GM19372 (cell line): Measurements from ENCODE around the gene UBL3.
A peak's percentile ranks its signal among the peaks of the same experiment; 100 is the strongest.

Experiments
- ATAC-seq: cut with Tn5 transposase; IDR thresholded peaks from one replicate; pipeline ENCODE4 v1.9.1; 2021; ENCODE audit warnings: mild to moderate bottlenecking, low read depth, moderate library complexity; ENCODE audit not compliant: unreplicated experiment

Gene UBL3

DNA sequence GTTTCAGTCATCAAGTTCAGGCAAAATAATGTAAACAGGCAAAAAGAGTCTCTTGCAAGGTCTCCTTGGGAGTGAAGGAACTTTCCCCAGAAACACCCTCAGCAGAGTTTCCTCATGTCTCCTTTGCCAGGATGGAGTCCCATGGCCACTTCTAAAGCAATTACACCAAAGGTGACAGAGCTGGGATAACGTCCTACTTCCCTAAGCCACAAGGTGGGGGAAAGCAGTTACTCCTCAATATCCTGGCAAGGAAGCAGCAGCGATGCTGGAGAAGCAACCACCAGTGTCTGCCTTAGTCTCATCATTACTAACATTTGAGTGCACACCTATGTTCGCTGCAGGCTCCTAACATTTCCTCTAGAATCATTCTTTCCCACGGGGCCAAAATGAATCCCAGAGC is 88.6 kb downstream of the UBL3 start:
- ATAC-seq, result no peak

DNA sequence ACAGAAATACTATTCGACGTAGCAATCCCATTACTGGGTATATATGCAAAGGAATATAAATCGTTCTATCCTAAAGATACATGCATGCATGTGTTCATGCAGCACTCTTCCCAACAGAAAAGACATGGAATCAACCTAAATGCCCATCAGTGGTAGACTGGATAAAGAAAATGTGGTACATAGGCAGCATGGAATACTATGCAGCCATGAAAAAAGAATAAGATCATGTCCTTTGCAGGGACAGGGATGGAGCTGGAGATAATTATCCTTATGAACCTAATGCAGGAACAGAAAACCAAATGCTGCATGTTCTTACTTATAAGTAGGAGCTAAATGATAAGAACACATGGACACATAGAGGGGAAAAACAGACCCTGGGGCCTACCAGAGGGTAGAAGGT is 89.3 kb downstream of the UBL3 start:
- ATAC-seq, result no peak

DNA sequence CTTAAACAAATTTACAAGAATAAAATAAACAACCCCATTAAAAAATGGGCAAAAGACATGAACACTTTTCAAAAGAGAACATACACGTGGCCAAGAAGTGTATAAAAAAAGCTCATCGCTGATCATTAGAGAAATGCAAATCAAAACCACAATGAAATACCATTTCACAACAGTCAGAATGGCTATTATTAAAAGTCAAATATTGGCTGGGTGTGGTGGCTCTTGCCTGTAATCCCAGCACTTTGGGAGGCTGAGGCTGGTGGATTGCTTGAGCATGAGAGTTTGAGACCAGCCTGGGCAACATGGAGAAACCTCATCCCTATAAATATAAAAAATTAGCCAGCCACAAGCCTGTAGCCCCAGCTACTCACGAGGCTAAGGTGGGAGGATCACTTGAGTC is 89.9 kb downstream of the UBL3 start:
- ATAC-seq, result no peak

DNA sequence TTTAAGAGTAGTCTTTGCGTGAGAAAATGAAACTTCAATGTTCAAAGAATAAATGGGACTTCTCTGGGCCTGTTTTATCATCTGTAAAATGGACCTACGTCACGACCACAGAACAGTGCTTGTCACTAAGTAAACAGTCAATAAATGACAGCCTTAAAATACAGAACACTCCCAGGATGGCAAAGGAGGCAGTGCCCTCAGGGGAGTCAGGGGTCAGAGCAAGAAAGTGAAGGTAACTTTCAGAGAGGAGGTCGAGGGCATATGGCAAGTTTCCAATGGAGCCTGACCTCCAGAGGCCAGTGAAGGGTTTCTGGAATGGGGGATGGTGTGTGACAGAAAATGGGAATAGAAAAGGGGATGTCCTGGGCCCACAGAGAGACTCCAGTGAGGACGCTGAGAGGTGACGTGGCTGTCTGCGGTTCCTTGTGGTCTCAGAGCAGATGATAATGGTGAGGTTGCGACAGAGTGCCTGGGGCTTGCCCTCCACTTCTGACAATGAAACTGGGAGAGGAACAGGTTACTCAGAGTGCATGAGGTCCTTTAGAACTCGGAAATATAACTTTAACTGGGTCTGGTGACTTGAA is 91.8 kb downstream of the UBL3 start:
- ATAC-seq, result peak; percentile 85

DNA sequence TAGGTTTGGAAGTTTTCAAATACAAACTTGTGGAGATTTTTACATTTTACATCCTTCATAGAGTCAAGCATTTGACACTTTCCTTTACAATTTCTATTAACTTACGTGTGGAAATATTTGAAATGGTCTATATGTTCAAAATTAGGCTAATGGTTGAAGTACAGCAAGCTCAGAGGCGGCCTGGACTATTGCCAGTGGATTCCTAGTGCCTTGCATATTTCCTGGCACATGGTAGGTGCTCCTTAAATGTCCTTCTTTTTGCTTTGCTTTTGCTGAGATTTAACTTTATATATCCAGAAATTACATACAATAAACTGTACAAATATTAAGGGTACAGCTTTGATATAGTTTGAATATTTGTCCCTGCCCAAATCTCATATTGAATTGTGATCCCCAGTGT is 93.9 kb downstream of the UBL3 start:
- ATAC-seq, result no peak

DNA sequence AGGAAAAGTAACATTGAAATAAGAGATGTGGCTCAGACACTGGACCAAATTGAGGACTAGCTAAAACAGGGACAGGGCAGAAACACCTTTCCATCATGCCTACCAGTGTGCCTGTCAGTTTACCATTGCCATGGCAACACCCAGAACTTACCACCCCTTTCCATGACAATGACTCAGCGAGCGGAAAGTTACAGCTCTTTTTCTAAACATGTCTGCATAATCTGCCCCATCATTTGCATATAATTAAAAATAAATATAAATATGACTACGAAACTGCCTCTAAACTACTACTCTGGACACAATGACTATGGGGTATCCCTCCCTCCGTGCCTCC is 96.0 kb downstream of the UBL3 start:
- no peak for ATAC-seq

DNA sequence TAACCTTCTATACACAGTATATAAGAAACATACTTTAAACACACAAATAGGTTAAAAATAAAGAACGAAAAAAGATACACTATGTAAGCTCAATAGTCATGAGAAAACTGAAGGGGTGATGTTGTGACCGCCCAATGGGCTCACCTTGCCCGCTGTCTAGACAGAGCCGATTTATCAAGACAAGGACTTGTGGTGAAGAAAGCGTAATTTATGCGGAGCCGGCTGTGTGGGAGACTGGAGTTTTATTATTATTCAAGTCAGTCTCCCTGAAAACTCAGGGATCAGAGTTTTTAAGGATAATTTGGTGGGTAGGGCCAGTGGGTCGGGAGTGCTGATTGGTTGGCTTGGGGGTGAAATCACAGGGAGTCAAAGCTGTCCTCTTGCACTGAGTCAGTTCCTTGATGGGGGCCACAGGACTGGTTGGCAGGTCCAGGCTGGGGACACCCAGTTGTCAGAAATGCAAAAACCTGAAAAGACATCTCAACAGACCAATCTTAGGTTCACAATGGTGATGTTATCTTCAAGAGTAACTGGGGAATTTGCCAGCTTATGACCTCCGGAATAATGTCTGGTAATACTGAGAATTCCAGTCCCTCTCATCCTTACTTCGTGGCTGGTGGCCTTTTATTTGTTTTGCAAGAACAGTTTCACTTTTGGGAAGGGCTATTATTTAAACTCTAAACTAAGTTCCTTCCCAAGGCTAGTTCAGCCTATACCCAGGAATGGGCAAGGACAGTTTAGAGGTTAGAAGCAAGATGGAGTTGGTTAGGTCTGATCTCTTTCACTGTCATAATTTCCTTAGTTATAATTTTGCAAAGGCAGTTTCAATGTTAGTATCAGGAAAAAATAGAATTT is 96.6 kb downstream of the UBL3 start:
- ATAC-seq, result no peak

DNA sequence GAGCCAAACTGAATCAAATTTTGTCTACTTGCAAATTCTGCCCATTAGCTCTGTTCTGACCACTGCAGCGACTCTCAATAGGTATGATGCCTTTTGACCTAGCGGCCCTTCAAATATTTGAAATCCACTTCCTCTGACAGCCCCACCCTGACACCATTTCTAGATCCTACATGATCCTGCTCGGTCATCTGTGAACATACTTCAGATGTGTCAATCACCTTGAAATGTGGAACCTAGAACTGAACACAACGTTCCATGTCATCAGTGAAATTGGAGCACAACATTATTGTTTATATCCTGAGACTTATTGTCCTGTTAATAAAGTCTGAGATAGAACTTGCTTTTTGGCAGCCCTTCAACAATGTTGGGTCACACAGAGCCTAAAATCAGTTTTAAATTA is 98.2 kb downstream of the UBL3 start:
- ATAC-seq, result no peak

DNA sequence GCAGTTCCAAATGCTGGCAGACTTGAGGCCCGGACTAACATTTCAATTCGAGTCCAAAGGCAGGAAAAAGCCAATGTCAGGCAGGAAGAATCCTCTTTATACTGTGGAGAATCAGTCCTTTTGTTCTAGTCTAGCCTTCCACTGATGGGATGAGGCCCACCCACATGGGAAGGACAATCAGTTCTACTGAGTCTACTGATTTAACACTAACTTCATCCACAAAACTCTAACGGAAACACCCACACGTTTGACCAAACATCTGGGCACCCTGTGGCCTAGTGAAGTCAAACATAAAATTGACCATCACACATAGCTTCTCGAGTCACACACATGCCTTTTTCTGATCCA is 100.3 kb downstream of the UBL3 start:
- ATAC-seq, result no peak

DNA sequence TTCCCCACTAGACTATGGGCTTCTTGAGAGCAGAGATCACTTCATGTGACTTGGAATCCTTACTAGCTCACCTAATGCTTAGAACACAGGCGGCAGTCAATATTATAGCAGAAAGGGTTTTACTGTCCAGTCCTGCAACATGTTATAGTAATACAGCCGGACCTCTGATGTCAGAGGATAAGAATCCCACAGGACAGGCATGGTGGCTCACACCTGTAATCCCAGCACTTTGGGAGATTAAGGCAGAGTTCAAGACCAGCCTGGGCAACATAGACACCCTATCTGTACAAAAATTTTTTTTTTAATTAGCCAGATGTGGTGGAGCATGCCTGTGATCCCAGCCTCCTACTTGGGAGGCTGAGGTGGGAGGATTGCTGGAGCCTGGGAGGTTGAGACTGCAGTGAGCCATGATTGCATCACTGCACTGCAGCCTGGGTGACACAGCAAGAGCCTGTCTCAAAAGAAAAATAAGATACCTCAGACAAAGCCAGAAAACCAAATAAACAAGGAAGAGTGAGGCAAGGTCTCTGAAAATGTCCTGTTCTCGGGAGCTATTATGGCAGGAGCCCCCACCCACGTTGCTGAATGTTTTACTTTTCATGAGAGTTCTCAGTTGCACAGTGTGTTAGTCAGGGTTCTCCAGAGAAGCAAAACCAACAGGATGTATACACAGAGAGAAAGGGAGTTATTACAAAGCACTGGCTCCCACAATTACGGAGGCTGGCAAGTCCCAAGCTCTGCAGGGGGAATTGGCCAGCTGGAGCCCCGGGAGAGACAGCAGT is 100.8 kb downstream of the UBL3 start:
- ATAC-seq, result no peak

DNA sequence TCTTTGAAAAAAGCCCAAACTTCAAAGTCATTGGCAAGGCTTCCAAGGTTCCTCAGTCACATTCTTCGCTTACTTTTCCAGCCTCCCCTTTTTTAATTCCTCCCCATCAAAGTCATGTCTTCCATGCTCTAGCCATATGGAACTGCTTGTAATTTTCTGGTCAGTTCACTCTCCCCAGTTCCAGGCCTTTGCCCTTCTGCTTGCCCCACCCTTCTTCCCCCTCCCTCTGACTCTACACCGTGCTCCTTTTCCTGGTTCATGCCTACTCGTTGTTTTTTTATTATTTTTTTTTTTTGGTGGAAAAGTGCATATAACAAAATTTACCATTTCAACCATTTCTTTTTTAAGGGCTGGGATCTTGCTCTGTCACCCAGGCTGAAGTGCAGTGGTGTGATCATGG is 102.3 kb downstream of the UBL3 start:
- no peak for ATAC-seq

DNA sequence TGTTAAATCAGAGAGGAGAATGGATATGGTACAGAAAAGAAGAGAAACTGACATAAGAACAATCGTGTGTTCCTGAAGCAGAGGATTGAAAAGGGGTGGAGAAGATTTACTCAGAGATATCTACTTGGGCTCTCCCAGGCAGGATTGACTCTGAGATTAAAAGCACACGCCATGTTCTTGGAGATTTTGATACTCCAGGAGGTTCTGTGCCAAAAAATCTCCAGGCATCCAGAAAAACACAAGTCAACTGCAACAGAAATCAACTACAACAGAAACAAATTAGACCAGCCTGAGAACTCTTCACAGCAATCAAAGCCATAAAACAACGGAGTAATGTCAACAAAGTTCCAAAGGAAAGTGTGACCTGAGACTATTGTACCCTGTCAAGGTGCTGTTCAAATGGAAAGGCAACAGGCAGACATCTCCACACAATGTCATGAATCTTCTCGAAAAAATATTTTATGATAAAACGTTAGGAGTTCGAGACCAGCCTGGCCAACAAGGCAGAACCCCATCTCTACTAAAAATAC is 104.2 kb downstream of the UBL3 start:
- no peak for ATAC-seq

DNA sequence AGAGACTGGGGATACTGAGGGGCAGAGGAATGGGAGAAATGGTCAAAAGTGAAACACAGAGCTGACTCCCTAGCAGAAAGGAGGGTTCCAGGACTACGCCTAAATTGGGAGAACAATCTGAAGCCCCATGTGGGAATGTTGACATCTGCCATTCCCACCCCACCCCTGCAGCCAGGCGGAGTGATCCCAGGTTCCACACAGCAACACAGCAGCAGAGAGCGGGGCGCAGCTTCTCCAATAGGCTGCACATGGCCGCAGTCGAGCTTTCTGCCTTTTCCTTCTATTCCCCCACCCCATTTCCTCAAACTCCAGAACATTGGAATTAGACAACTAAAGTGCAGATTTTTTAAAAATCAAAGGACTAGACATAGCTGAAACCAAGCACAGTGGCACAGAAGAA is 104.7 kb downstream of the UBL3 start:
- no peak for ATAC-seq

DNA sequence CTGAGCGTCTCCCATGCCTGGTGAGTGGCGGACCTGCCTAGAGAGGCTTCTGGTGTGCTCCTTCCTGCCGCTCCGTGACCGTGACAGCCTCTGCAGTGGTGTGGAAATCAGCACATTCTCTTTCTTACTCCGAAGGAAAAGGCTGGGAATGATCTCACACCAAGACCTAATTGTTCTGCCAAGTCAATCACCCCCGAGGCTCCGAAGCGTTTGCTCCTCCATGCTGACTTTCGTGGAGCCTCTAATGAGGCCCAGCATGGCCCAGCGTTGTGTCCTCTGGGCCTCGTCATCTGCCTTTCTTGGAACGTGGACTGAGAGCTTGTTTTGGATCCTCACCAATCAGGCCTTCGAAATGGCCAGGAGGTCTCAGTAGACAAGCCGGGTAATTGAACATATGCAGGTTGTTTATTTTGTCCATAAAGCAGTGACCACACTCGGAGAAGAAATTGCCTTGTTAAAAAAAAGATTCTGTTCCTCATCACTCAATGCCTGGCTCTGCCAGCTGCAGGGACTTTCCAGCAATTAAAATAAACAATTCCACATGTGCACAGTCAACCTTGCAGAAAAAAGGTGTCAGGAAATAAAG is 107.1 kb downstream of the UBL3 start:
- ATAC-seq, result no peak

DNA sequence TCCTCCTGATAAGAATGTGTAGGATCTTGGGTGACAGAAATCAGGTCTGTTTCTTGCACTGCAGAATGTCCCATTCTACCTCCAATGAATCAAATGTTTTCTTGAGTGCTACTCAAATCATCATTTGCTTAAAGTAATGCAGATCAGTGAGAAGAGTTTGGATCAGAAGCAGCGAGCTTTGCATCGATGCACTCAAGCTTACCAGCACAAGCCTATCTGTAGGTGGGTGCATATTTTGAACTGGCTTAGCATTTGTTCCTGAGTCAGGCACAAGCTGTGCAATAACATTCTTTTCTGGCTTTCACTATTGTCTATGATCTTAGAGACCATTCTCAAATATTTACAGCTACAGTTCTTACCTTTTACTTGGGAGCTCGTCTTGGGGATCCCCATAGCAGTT is 109.5 kb downstream of the UBL3 start:
- ATAC-seq, result no peak

DNA sequence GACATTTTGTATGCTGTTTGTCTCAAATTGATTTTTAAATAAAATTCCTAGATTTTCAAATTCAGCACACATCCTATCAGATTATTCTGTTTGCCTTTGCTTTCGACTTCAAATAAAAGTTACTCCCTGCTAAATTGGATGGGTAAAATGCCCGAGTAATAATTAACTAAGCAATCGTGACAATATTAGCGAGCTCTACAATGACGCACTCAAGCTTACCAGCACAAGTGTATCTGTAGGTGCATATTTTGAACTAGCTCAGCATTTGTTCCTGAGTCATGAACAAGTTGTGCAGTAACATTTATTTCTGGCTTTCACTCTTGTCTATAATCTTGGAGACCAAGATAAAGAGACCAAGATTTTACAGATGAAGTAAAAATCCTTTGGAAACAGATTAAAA is 113.4 kb downstream of the UBL3 start:
- no peak for ATAC-seq

DNA sequence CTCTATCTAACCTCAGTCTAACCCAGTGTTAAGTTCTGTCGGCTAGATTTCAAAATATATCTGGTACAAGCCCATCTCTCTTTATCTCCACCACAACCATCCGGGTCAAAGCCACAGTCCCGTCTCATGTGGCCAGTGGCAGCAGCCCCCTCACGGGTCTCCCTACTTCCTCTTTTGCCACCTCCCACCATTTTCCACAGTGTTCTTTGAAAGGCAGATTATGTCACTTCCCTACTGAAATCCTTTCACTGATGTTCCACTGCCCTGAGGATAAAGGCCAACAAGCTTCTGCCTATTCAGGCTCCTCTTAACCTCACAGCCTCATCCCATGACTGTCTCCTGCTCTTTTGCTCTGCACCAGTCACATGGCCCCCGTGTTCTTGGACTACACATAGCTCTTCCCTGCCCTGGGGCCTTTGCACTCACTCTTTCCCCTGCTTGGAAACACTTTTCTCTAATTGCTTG is 117.2 kb downstream of the UBL3 start:
- ATAC-seq, result no peak

DNA sequence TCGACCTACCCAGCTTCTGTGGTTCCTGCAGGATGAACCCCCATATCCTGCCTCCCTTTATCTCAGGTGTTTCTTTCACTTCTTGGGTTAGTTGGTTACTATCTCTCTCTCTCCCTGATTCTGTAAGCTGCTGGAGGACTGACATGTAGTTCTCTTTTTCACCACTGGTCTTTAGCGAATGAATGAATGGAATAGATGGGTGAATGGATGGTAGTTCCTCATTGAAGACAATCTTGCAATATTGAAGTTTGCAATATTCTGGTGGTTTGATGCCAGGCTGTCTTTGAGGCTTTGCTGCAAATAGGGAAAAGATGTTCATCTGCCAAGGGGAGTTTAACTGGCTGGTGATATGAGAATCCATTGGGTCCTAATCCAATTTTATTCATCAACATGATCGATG is 120.2 kb downstream of the UBL3 start:
- ATAC-seq, result no peak

DNA sequence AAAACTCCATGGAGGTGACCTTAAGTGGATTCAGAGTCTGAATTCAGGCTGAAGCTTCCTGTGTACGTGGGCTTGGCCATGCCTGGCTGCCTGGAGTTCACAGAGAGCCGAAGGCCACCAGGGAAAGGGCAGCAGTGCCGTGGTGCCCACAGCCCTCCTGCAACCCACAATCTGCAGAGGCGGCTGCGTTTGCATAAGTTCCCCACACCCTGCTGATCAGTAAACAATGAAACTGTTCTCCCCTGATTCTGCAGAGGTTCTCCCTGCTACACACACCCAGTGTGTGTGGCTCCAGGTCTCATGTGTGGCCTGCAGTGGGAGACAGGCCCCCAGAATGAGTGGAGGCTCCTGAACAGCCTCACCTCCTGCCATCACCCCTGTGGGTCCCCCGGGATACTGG is 128.0 kb downstream of the UBL3 start:
- ATAC-seq, result no peak

DNA sequence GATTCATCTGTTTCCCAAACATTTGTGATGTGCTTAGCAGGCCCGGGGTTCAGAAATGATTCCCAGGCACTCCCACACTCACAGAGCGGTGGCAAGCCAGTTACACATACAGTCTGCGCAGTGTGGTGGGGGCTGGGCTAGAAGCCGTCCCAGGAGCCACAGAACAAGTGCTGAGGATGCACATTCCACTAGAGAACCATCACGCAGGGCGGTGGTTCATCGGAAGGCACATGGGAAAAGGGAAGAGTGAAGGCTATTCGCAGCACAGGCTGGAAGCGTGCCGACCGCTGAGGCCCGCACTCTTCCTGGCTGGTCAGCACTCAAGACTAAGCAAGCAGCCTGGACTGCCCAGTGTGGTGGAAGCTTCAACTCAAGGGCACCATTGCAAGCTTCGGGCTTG is 128.7 kb downstream of the UBL3 start:
- ATAC-seq, result no peak

DNA sequence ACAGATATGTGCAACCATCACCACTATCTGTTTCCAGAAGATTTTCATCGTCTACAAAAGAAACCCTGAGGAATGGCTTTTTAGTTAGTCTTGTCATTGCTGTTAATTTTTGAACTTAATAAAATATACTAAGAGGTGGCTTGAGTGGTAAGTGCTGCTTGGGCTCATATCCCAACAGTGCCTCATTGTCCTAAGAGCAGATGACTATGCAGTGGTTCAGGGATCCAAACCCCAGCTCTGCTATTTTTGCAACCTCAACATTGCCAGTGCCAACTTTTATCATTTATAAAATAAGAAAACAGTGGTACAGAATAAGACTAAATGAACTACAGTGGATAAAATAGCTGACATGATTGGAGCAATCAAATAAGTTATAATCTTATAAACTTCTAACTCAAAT is 131.7 kb downstream of the UBL3 start:
- no peak for ATAC-seq
